Suprapubic skin (tissue), 3 donors: ENCODE measurements around the gene TMA7B.

Experiments
- CTCF ChIP-seq, 2 donors: fragments of 200-600 bp in 1 of 2; fragments of 450-650 bp in 1 of 2; sonication (generic) in 1 of 2; IDR thresholded peaks; one replicate each; pipeline ENCODE4 v1.5.1; 2016 to 2019; ENCODE audit warnings: antibody characterized with exemption in 2 of 2, mild to moderate bottlenecking in 1 of 2, moderate library complexity in 1 of 2
- EP300 ChIP-seq: sonication (generic); formaldehyde crosslinking; IDR thresholded peaks from one replicate; pipeline ENCODE4 v1.6.1; 2017; ENCODE audit warnings: antibody characterized with exemption
- POLR2A ChIP-seq, 2 donors: fragments of 450-650 bp; IDR thresholded peaks; one replicate each; pipeline ENCODE4 v1.6.1; 2017; ENCODE audit warnings: antibody characterized with exemption in 2 of 2, mild to moderate bottlenecking in 2 of 2, moderate library complexity in 2 of 2

GRCh38 chr22:39937906-39938305 is 22.3 kb upstream of the TMA7B start:
- TF ChIP-seq CTCF (IDR thresholded peaks at IDR 0.05), result no peak
- no peak for TF ChIP-seq POLR2A (IDR thresholded peaks at IDR 0.05)
- TF ChIP-seq EP300, result no peak
